Keratinocyte (primary cell): ENCODE results near the gene HS3ST3A1. TPM values are rescaled to one million over a fixed set of nuclear protein-coding genes. Genes with fewer than 3 reads are reported as not detected.

Experiments used
- DNase-seq: peaks from one replicate; pipeline ENCODE4 v3.0.0-alpha.2; 2011; ENCODE audit warnings: low read depth, missing footprints, low spot score
- FAIRE-seq: peaks from 2 replicates; lab custom pipeline; 2011; peaks lifted over from hg19 to GRCh38; lab: Jason Lieb, UNC
- H2AFZ ChIP-seq: 2 replicates; pipeline ENCODE4 v1.6.0; 2012; ENCODE audit warnings: low read length, control low read depth, inconsistent platforms; ENCODE audit not compliant: control insufficient read depth
- H3K27ac ChIP-seq: 2 replicates; pipeline ENCODE4 v1.5.1; 2011; ENCODE audit warnings: low read length; ENCODE audit not compliant: control insufficient read depth, insufficient read depth
- H3K27me3 ChIP-seq: 3 replicates; pipeline ENCODE4 v1.6.0; 2011; ENCODE audit warnings: low read length; ENCODE audit not compliant: control insufficient read depth, insufficient read depth; ENCODE audit errors: extremely low read depth
- H3K36me3 ChIP-seq, 2 experiments: 2 replicates in 1 of 2; 3 replicates in 1 of 2; pipeline ENCODE4 v1.5.1; 2011; ENCODE audit warnings: low read length in 2 of 2, mild to moderate bottlenecking in 1 of 2; ENCODE audit not compliant: control insufficient read depth in 2 of 2, insufficient read depth in 2 of 2; ENCODE audit errors: extremely low read depth in 1 of 2
- H3K4me1 ChIP-seq: 3 replicates; pipeline ENCODE4 v1.5.1; 2011; ENCODE audit warnings: low read length; ENCODE audit not compliant: control insufficient read depth, insufficient read depth; ENCODE audit errors: extremely low read depth
- H3K4me2 ChIP-seq: 3 replicates; pipeline ENCODE4 v1.6.0; 2011; ENCODE audit warnings: low read depth, low read length; ENCODE audit not compliant: control insufficient read depth, insufficient read depth; ENCODE audit errors: extremely low read depth
- H3K4me3 ChIP-seq, 3 experiments: fragments of 200-600 bp in 1 of 3; sonication (generic) in 1 of 3; 2 replicates in 2 of 3; 3 replicates in 1 of 3; pipeline ENCODE4 v1.5.1; 2011 to 2016; ENCODE audit warnings: low read length in 3 of 3, mild to moderate bottlenecking in 3 of 3, control low read depth in 2 of 3, inconsistent platforms in 1 of 3, low read depth in 1 of 3, mixed read lengths in 1 of 3, mixed run types in 1 of 3, moderate library complexity in 1 of 3; ENCODE audit not compliant: control insufficient read depth in 2 of 3, insufficient read depth in 2 of 3; ENCODE audit errors: extremely low read depth in 1 of 3
- H3K79me2 ChIP-seq: 2 replicates; pipeline ENCODE4 v1.6.0; 2012; ENCODE audit warnings: low read length; ENCODE audit not compliant: control insufficient read depth, insufficient read depth
- H3K9ac ChIP-seq: 3 replicates; pipeline ENCODE4 v1.6.0; 2011; ENCODE audit warnings: low read length; ENCODE audit not compliant: control insufficient read depth, insufficient read depth; ENCODE audit errors: extremely low read depth
- H3K9me1 ChIP-seq: 3 replicates; pipeline ENCODE4 v1.6.0; 2011; ENCODE audit warnings: low read length; ENCODE audit not compliant: control insufficient read depth, insufficient read depth; ENCODE audit errors: extremely low read depth
- H3K9me3 ChIP-seq: 2 replicates; pipeline ENCODE4 v1.5.1; 2012; ENCODE audit warnings: low read depth, low read length; ENCODE audit not compliant: control insufficient read depth
- H4K20me1 ChIP-seq: 3 replicates; pipeline ENCODE4 v1.6.0; 2011; ENCODE audit warnings: low read length; ENCODE audit not compliant: control insufficient read depth, insufficient read depth; ENCODE audit errors: extremely low read depth
- EZH2 ChIP-seq: IDR thresholded peaks from one replicate; pipeline ENCODE4 v1.6.1; 2012; ENCODE audit warnings: inconsistent platforms, mild to moderate bottlenecking, low read length, moderate library complexity
- dilution Hi-C: fragments of 300-500 bp; cut with MboI; formaldehyde crosslinking; loops from one replicate; pipeline ENCODE4 v1.7.0; 2020; ENCODE audit warnings: low sequenced_read_pairs; ENCODE audit not compliant: extremely low pct_ligation_motif_present
- polyA minus RNA-seq, 3 experiments: library from RNA; depleted of rRNA, polyadenylated mRNA; stranded (reverse); fragments of >200 nt; gene quantifications; 1 replicate in 1 of 3; 2 replicates in 1 of 3; 3 replicates in 1 of 3; pipeline ENCODE4 v1.2.3, GENCODE V29; 2011
- polyA plus RNA-seq, 5 experiments: library from polyadenylated mRNA; depleted of rRNA in 3 of 5; stranded (reverse) in 3 of 5; stranded (forward) in 1 of 5; unstranded in 1 of 5; fragments of >200 nt; gene quantifications; 1 replicate in 1 of 5; 2 replicates in 3 of 5; 3 replicates in 1 of 5; pipeline versions ENCODE4 v1.2.1 to v1.2.3, GENCODE V29; 2011 to 2012; ENCODE audit warnings: missing spikeins in 2 of 5, low read depth in 1 of 5, low replicate concordance in 1 of 5
- TF ChIP-seq, protein P1 (sequence below), 3 experiments: IDR thresholded peaks in 1 of 3; conservative IDR thresholded peaks in 1 of 3; optimal IDR thresholded peaks in 1 of 3; 2 replicates in 2 of 3; 3 replicates in 1 of 3; pipeline versions ENCODE3 to v1.5.1; 2011; ENCODE audit warnings: low read length in 3 of 3, mild to moderate bottlenecking in 3 of 3, moderate library complexity in 2 of 3, control low read depth in 1 of 3, inconsistent platforms in 1 of 3; ENCODE audit not compliant: insufficient read depth in 2 of 3; ENCODE audit errors: extremely low read depth in 1 of 3

Gene HS3ST3A1
- 0.04 to 0.42 TPM (median 0.29 TPM) in 3 replicates for polyA plus RNA-seq
- polyA plus RNA-seq (2011; ENCODE audit: low read depth), result not detected
- polyA plus RNA-seq (2011; cell fraction: cytosol; rRNA removed), result 0.24 and 0.30 TPM in 2 replicates
- polyA plus RNA-seq (2011; cell fraction: nucleus; rRNA removed), result 0.45 and 1.2 TPM in 2 replicates
- polyA plus RNA-seq (2012; ENCODE audit: low replicate concordance), result 0.30 and 0.71 TPM in 2 replicates
- 0.35 to 0.86 TPM in 2 of 3 replicates, not detected in the other for polyA minus RNA-seq
- 5.2 TPM for polyA minus RNA-seq (2011; cell fraction: cytosol; rRNA and poly(A)+ RNA removed)
- 2.0 and 2.2 TPM in 2 replicates for polyA minus RNA-seq (2011; cell fraction: nucleus; rRNA and poly(A)+ RNA removed)

- Histone ChIP-seq H2AFZ (peak within 1 kb of the TSS; percentile 69), H3K27ac (no peak within 1 kb of the TSS), H3K27me3 (peaks cover 35% of the 10 kb centered on the region)
These were observed at the start of gene HS3ST3A1 for GRCh38 chr17:13601776-13602551. TSS of gene HS3ST3A1 (minus strand) at chr17:13601929. CDS start at chr17:13601129, 800 bp downstream.

DNA sequence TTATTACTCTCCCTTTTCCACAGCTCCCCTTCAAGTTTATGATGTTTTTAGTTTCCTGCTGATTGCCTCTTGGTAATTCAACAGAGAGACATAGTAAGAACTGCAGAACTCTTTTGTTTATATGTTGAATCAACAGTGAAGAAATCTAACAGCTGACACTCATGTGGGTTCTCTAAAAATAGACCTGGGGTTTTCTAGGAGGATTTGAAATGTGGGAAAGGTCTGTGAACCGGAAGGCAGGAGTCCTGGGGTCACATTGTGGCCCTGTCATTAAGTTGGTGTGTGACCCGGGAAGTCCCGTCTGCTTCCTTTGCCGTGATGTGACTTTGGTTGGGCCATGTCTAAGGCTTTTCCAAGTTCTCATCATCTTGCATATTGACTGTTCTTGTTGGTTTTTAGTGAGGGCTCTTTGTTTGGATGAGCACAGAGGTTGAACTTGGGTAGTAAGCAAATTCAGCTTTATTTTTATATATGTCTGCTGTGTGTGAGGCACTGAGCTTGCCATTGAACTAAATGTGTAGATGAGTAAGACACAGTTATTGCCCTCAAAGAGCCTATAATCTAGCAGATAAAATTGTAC, 48.5 kb upstream of the HS3ST3A1 start:
- Histone ChIP-seq H3K79me2 (no peaks in the 10 kb centered on the region), H3K9ac (no peak overlapping the region), H2AFZ (no peak overlapping the region), H3K4me3 (no peak overlapping the region), H3K27me3 (no peaks in the 10 kb centered on the region), H3K27ac (no peak overlapping the region), H3K4me2 (no peak overlapping the region), H3K36me3 (no peaks in the 10 kb centered on the region), H3K4me1 (no peaks in the 10 kb centered on the region), H3K9me1 (no peaks in the 10 kb centered on the region), H4K20me1 (no peaks in the 10 kb centered on the region), H3K9me3 (no peaks in the 10 kb centered on the region)
- FAIRE-seq (no peak), DNase-seq (no peak)
- dilution Hi-C loops, result no loop called here
- TF ChIP-seq, protein P1, sequence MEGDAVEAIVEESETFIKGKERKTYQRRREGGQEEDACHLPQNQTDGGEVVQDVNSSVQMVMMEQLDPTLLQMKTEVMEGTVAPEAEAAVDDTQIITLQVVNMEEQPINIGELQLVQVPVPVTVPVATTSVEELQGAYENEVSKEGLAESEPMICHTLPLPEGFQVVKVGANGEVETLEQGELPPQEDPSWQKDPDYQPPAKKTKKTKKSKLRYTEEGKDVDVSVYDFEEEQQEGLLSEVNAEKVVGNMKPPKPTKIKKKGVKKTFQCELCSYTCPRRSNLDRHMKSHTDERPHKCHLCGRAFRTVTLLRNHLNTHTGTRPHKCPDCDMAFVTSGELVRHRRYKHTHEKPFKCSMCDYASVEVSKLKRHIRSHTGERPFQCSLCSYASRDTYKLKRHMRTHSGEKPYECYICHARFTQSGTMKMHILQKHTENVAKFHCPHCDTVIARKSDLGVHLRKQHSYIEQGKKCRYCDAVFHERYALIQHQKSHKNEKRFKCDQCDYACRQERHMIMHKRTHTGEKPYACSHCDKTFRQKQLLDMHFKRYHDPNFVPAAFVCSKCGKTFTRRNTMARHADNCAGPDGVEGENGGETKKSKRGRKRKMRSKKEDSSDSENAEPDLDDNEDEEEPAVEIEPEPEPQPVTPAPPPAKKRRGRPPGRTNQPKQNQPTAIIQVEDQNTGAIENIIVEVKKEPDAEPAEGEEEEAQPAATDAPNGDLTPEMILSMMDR (optimal IDR thresholded peaks at IDR 0.05 in 1 of 3, IDR thresholded peaks at IDR 0.05 in 1 of 3, conservative IDR thresholded peaks at IDR 0.05 in 1 of 3; ENCODE audit: extremely low read depth in 1 of 3, insufficient read depth in 2 of 3, low read length in 3 of 3), result no peak
- TF ChIP-seq EZH2, result no peak

More at GRCh38 chr17:13601776-13602551, at the start of gene HS3ST3A1:
- H3K79me2 ChIP-seq, result no peaks in the 10 kb centered on the region
- H3K4me3 ChIP-seq, result peak within 1 kb of the TSS; percentile 41 to 51 (median 49)
- H3K4me1 ChIP-seq, result no peaks in the 10 kb centered on the region
- TF ChIP-seq, protein P1 (optimal IDR thresholded peaks at IDR 0.05 in 1 of 3, IDR thresholded peaks at IDR 0.05 in 1 of 3, conservative IDR thresholded peaks at IDR 0.05 in 1 of 3; ENCODE audit: extremely low read depth in 1 of 3, insufficient read depth in 2 of 3, low read length in 3 of 3), result no peak
- TF ChIP-seq EZH2, result no peak
- no peak for DNase-seq
- H4K20me1 ChIP-seq, result no peaks in the 10 kb centered on the region
- dilution Hi-C loops, result no loop called here
- no peaks in the 10 kb centered on the region for H3K9me3 ChIP-seq
- H3K9me1 ChIP-seq, result no peaks in the 10 kb centered on the region
- peak within 1 kb of the TSS; percentile 77 for H3K4me2 ChIP-seq
- peak within 1 kb of the TSS; percentile 15 for H3K9ac ChIP-seq
- FAIRE-seq, result no peak
- no peaks in the 10 kb centered on the region for H3K36me3 ChIP-seq
